WTC11 (cell line): Measurements from ENCODE around the gene ZDHHC7. TPM values are rescaled to one million over a fixed set of nuclear protein-coding genes. Genes with fewer than 3 reads are reported as not detected.

ENCODE experiments used
- ATAC-seq: fragments of 200-7000 bp; cut with Tn5 transposase; 2 replicates; pipeline ENCODE4 v1.10.0; 2021; ENCODE audit warnings: mild to moderate bottlenecking, moderate library complexity
- CTCF ChIA-PET: fragments of 300-600 bp; sonication (Branson Sonifier 250); formaldehyde crosslinking; loops from one replicate; lab custom pipeline; 2021; ENCODE audit warnings: antibody characterized with exemption; lab: Charles Lee
- POLR2A ChIA-PET: fragments of 350-600 bp; sonication (Branson Sonifier 250); formaldehyde crosslinking; loops from one replicate; lab custom pipeline; 2021; ENCODE audit warnings: antibody characterized with exemption; lab: Charles Lee
- DNase-seq: peaks from one replicate; pipeline ENCODE4 v3.0.0; 2021; ENCODE audit warnings: low spot score
- H3K27ac Mint-ChIP-seq: 2 replicates; pipeline ENCODE4 v1.8.0; 2021; ENCODE audit warnings: mixed read lengths
- H3K27me3 Mint-ChIP-seq: 2 replicates; pipeline ENCODE4 v1.8.0; 2021; ENCODE audit warnings: low read depth, mild to moderate bottlenecking, moderate library complexity, mixed read lengths
- H3K36me3 Mint-ChIP-seq: 2 replicates; pipeline ENCODE4 v1.8.0; 2021; ENCODE audit warnings: mixed read lengths
- H3K4me1 Mint-ChIP-seq: 2 replicates; pipeline ENCODE4 v1.8.0; 2022; ENCODE audit warnings: mixed read lengths
- H3K4me3 Mint-ChIP-seq: 2 replicates; pipeline ENCODE4 v1.8.0; 2021; ENCODE audit warnings: mild to moderate bottlenecking, moderate library complexity, mixed read lengths
- H3K9me3 Mint-ChIP-seq: 2 replicates; pipeline ENCODE4 v1.8.0; 2021; ENCODE audit warnings: mixed read lengths
- CBFB ChIP-seq: sonication (generic); formaldehyde crosslinking; IDR thresholded peaks from 2 replicates; pipeline ENCODE4 v1.8.1; 2022; ENCODE audit warnings: mild to moderate bottlenecking, low read depth, missing genetic modification reagents
- CTCF ChIP-seq: fragments of 200-600 bp; IDR thresholded peaks from 2 replicates; pipeline ENCODE4 v1.8.0; 2022; ENCODE audit warnings: antibody characterized with exemption
- E2F4 ChIP-seq: sonication (generic); formaldehyde crosslinking; IDR thresholded peaks from 2 replicates; pipeline ENCODE4 v1.8.1; 2022; ENCODE audit warnings: low read depth, mild to moderate bottlenecking, moderate library complexity, missing genetic modification reagents, borderline replicate concordance
- ESRRA ChIP-seq: sonication (generic); formaldehyde crosslinking; IDR thresholded peaks from 2 replicates; pipeline ENCODE4 v1.8.1; 2022; ENCODE audit warnings: mild to moderate bottlenecking, missing genetic modification reagents, borderline replicate concordance
- ETV6 ChIP-seq: sonication (generic); formaldehyde crosslinking; IDR thresholded peaks from 2 replicates; pipeline ENCODE4 v1.8.1; 2022; ENCODE audit warnings: mild to moderate bottlenecking, missing genetic modification reagents
- FOXP4 ChIP-seq: sonication (generic); formaldehyde crosslinking; IDR thresholded peaks from 2 replicates; pipeline ENCODE4 v1.8.0; 2022; ENCODE audit warnings: mild to moderate bottlenecking, missing genetic modification reagents
- KAT7 ChIP-seq: sonication (generic); formaldehyde crosslinking; IDR thresholded peaks from 2 replicates; pipeline ENCODE4 v1.8.1; 2023; ENCODE audit warnings: missing genetic modification reagents, mild to moderate bottlenecking, borderline replicate concordance
- MAX ChIP-seq: sonication (generic); formaldehyde crosslinking; IDR thresholded peaks from 2 replicates; pipeline ENCODE4 v1.8.0; 2022; ENCODE audit warnings: mild to moderate bottlenecking, missing genetic modification reagents
- MXD4 ChIP-seq: fragments of 250-450 bp; sonication (Bioruptor Pico); IDR thresholded peaks from 2 replicates; pipeline ENCODE4 v1.8.0; 2021; ENCODE audit warnings: mild to moderate bottlenecking, moderate library complexity, borderline replicate concordance
- NFE2L1 ChIP-seq: sonication (generic); formaldehyde crosslinking; IDR thresholded peaks from 2 replicates; pipeline ENCODE4 v1.8.1; 2023; ENCODE audit warnings: missing genetic modification reagents
- NFYB ChIP-seq: sonication (generic); formaldehyde crosslinking; conservative IDR thresholded peaks from 2 replicates; pipeline ENCODE4 v1.8.0; 2022; ENCODE audit warnings: low read depth, missing genetic modification reagents
- NR2C2 ChIP-seq: sonication (generic); formaldehyde crosslinking; IDR thresholded peaks from 2 replicates; pipeline ENCODE4 v1.8.0; 2022; ENCODE audit warnings: mild to moderate bottlenecking, missing genetic modification reagents
- STAT6 ChIP-seq: sonication (generic); formaldehyde crosslinking; conservative IDR thresholded peaks from 2 replicates; pipeline ENCODE4 v1.8.1; 2023; ENCODE audit warnings: mild to moderate bottlenecking, low read depth, missing genetic modification reagents, moderate library complexity
- TEAD1 ChIP-seq: sonication (generic); formaldehyde crosslinking; IDR thresholded peaks from 2 replicates; pipeline ENCODE4 v1.8.0; 2022; ENCODE audit warnings: mild to moderate bottlenecking, missing genetic modification reagents
- USF1 ChIP-seq: sonication (generic); formaldehyde crosslinking; IDR thresholded peaks from 2 replicates; pipeline ENCODE4 v1.8.0; 2022; ENCODE audit warnings: mild to moderate bottlenecking, missing genetic modification reagents
- USF2 ChIP-seq: sonication (generic); formaldehyde crosslinking; IDR thresholded peaks from 2 replicates; pipeline ENCODE4 v1.8.1; 2023; ENCODE audit warnings: mild to moderate bottlenecking, missing genetic modification reagents, moderate library complexity
- ZMAT4 ChIP-seq: fragments of 250-450 bp; sonication (Bioruptor Pico); IDR thresholded peaks from 2 replicates; pipeline ENCODE4 v1.9.0; 2021; ENCODE audit warnings: mild to moderate bottlenecking
- ZNF138 ChIP-seq: sonication (generic); formaldehyde crosslinking; conservative IDR thresholded peaks from 2 replicates; pipeline ENCODE4 v1.8.1; 2022; ENCODE audit warnings: mild to moderate bottlenecking, moderate library complexity, missing genetic modification reagents
- ZNF219 ChIP-seq: sonication (generic); formaldehyde crosslinking; IDR thresholded peaks from 2 replicates; pipeline ENCODE4 v1.8.0; 2023; ENCODE audit warnings: missing genetic modification reagents, mild to moderate bottlenecking, borderline replicate concordance
- ZNF416 ChIP-seq: fragments of 250-450 bp; sonication (Bioruptor Pico); IDR thresholded peaks from 2 replicates; pipeline ENCODE4 v1.9.0; 2021; ENCODE audit warnings: mild to moderate bottlenecking, inconsistent platforms
- ZNF423 ChIP-seq: fragments of 250-450 bp; sonication (Bioruptor Pico); IDR thresholded peaks from 2 replicates; pipeline ENCODE4 v2.1.2; 2022; ENCODE audit warnings: mild to moderate bottlenecking, moderate library complexity
- total RNA-seq: library from RNA; stranded (reverse); gene quantifications from 3 replicates; pipeline ENCODE4 v1.2.3, GENCODE V29; 2021

The ZDHHC7 gene
- total RNA-seq, 1 experiment from 2014 or later = 38.7 TPM

- no peak overlapping the region for H3K4me3 Mint-ChIP-seq
- TF ChIP-seq ZNF219 (peak; percentile 66; the same call in 1 of the 2 replicates), ZNF423 (CRISPR knock-in tag) (peak; percentile 18; the same call in 1 of the 2 replicates), KAT7 (no peak), ESRRA (CRISPR knock-in tag) (no peak)
- TF ChIP-seq, all 79 proteins: peak for 2
- CTCF ChIA-PET = interaction anchor here (1.3 kb wide), 1 partner anchor 205 kb away, joined by 3 read pairs; no protein-coding TSS in a partner anchor
- ATAC-seq (peak; percentile 55), DNase-seq (peak; percentile 41)
- H3K9me3 Mint-ChIP-seq = no peaks in the 10 kb centered on the region
- H3K36me3 Mint-ChIP-seq = no peaks in the 10 kb centered on the region
- H3K27me3 Mint-ChIP-seq = no peaks in the 10 kb centered on the region
- POLR2A ChIA-PET = no interaction called here
- no peak overlapping the region for H3K27ac Mint-ChIP-seq
- peaks cover 8% of the 10 kb centered on the region for H3K4me1 Mint-ChIP-seq
Observed at GRCh38 chr16:84959045-84959576, 52.2 kb downstream of the ZDHHC7 start.

- ChIA-PET CTCF (no interaction called here), POLR2A (no interaction called here)
- Mint-ChIP-seq H3K4me1 (peaks cover 1% of the 10 kb centered on the region), H3K27me3 (no peaks in the 10 kb centered on the region), H3K27ac (no peak overlapping the region), H3K36me3 (no peaks in the 10 kb centered on the region), H3K4me3 (no peak overlapping the region), H3K9me3 (no peaks in the 10 kb centered on the region)
- no peak for ATAC-seq
- no peak for DNase-seq
- TF ChIP-seq TEAD1 (CRISPR knock-in tag) (no peak), NFYB (CRISPR knock-in tag) (peak; percentile 36; the same call in 1 of the 2 replicates), ETV6 (no peak), MXD4 (CRISPR knock-in tag) (no peak), ZMAT4 (CRISPR knock-in tag) (no peak), NR2C2 (CRISPR knock-in tag) (no peak), CTCF (no peak), USF1 (CRISPR knock-in tag) (peak; percentile 58; the same call in 1 of the 2 replicates), STAT6 (CRISPR knock-in tag) (no peak)
Observed at GRCh38 chr16:84957792-84958191, 53.5 kb downstream of the ZDHHC7 start.

GRCh38 chr16:84957192-84957591 is 54.1 kb downstream of the ZDHHC7 start:
- Mint-ChIP-seq H3K36me3 (no peaks in the 10 kb centered on the region), H3K4me3 (no peak overlapping the region), H3K27me3 (no peaks in the 10 kb centered on the region), H3K4me1 (no peaks in the 10 kb centered on the region), H3K9me3 (no peaks in the 10 kb centered on the region), H3K27ac (no peak overlapping the region)
- ChIA-PET POLR2A (no interaction called here), CTCF (interaction anchor here (0.7 kb wide), 1 partner anchor 144 kb away, joined by 3 read pairs; no protein-coding TSS in a partner anchor)
- ATAC-seq (no peak), DNase-seq (no peak)
- TF ChIP-seq NFE2L1 (no peak), USF2 (no peak), CBFB (CRISPR knock-in tag) (no peak), FOXP4 (CRISPR knock-in tag) (no peak), E2F4 (no peak), MAX (CRISPR knock-in tag) (no peak), ZNF138 (CRISPR knock-in tag) (no peak), ZNF416 (no peak), ZNF219 (no peak)
